ENCODE data around the gene CLCN6. TPM values are rescaled to one million over a fixed set of nuclear protein-coding genes. Genes with fewer than 3 reads are reported as not detected.

Gene CLCN6
- total and polyA plus RNA-seq, 10 of the 15 experiments (the other 5 are each of a cell fraction or from before 2014, with no cell fraction given): 2.2 to 20.9 (median 10.2) TPM

- TF ChIP-seq POLR2A (IDR thresholded peaks at IDR 0.05; ENCODE audit: low read depth, low read length): peak; percentile 65
- TF ChIP-seq, protein P1, sequence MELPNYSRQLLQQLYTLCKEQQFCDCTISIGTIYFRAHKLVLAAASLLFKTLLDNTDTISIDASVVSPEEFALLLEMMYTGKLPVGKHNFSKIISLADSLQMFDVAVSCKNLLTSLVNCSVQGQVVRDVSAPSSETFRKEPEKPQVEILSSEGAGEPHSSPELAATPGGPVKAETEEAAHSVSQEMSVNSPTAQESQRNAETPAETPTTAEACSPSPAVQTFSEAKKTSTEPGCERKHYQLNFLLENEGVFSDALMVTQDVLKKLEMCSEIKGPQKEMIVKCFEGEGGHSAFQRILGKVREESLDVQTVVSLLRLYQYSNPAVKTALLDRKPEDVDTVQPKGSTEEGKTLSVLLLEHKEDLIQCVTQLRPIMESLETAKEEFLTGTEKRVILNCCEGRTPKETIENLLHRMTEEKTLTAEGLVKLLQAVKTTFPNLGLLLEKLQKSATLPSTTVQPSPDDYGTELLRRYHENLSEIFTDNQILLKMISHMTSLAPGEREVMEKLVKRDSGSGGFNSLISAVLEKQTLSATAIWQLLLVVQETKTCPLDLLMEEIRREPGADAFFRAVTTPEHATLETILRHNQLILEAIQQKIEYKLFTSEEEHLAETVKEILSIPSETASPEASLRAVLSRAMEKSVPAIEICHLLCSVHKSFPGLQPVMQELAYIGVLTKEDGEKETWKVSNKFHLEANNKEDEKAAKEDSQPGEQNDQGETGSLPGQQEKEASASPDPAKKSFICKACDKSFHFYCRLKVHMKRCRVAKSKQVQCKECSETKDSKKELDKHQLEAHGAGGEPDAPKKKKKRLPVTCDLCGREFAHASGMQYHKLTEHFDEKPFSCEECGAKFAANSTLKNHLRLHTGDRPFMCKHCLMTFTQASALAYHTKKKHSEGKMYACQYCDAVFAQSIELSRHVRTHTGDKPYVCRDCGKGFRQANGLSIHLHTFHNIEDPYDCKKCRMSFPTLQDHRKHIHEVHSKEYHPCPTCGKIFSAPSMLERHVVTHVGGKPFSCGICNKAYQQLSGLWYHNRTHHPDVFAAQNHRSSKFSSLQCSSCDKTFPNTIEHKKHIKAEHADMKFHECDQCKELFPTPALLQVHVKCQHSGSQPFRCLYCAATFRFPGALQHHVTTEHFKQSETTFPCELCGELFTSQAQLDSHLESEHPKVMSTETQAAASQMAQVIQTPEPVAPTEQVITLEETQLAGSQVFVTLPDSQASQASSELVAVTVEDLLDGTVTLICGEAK (IDR thresholded peaks at IDR 0.05; ENCODE audit: borderline replicate concordance): no peak; the same call in 1 of the 2 replicates
- TF ChIP-seq BACH1 (IDR thresholded peaks at IDR 0.05; ENCODE audit: borderline replicate concordance): peak; percentile 41; the same call in 1 of the 2 replicates
- peak; percentile 80 for TF ChIP-seq NKRF (conservative IDR thresholded peaks at IDR 0.05)
- peak; percentile 65; the same call in 1 of the 2 replicates for TF ChIP-seq ELK1 (IDR thresholded peaks at IDR 0.05; ENCODE audit: low read depth, low read length)
- no peak for TF ChIP-seq CHD1 (IDR thresholded peaks at IDR 0.05; ENCODE audit: low read depth, low read length)
- TF ChIP-seq EGR1 (IDR thresholded peaks at IDR 0.05; ENCODE audit: borderline replicate concordance in 1 of 2, low read depth in 2 of 2, low read length in 2 of 2): 0 out of 3 replicates have a peak, but pooled peaks of 1 of the 2 experiments have one; percentile 15
- peak; percentile 70 for TF ChIP-seq PKNOX1 (IDR thresholded peaks at IDR 0.05)
- peak; percentile 33; the same call in 1 of the 2 replicates for TF ChIP-seq NBN (IDR thresholded peaks at IDR 0.05)
- no peak for TF ChIP-seq SUPT20H (IDR thresholded peaks at IDR 0.05; ENCODE audit: borderline replicate concordance, control insufficient read depth, low read depth, low read length)
- TF ChIP-seq, protein P2, sequence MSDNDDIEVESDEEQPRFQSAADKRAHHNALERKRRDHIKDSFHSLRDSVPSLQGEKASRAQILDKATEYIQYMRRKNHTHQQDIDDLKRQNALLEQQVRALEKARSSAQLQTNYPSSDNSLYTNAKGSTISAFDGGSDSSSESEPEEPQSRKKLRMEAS (IDR thresholded peaks at IDR 0.05; ENCODE audit: low read depth, low read length): peak; percentile 5; the same call in 1 of the 2 replicates
- no peak for TF ChIP-seq JUND (IDR thresholded peaks at IDR 0.05; ENCODE audit: low read depth, low read length)
- peak; percentile 39; the same call in 1 of the 2 replicates for TF ChIP-seq POLR2AphosphoS2 (IDR thresholded peaks at IDR 0.05; ENCODE audit: low read depth, low read length)
- TF ChIP-seq MTA2 (IDR thresholded peaks at IDR 0.05; ENCODE audit: low read depth): 0 out of 2 replicates have a peak, but pooled peaks have one; percentile 1
- peak; percentile 16; the same call in 1 of the 2 replicates for TF ChIP-seq SIN3A (IDR thresholded peaks at IDR 0.05; ENCODE audit: low read depth, low read length)
- peak; percentile 38; the same call in 1 of the 2 replicates for TF ChIP-seq IKZF1 (conservative IDR thresholded peaks at IDR 0.05)
- peak; percentile 48; the same call in 1 of the 2 replicates for TF ChIP-seq GATAD2B (conservative IDR thresholded peaks at IDR 0.05; ENCODE audit: low read depth)
- TF ChIP-seq HDGF (IDR thresholded peaks at IDR 0.05): peak; percentile 98
- TF ChIP-seq SMARCA5 (IDR thresholded peaks at IDR 0.05): peak; percentile 29; the same call in 1 of the 2 replicates
- TF ChIP-seq SRF (IDR thresholded peaks at IDR 0.05; ENCODE audit: low read depth in 2 of 2, low read length in 2 of 2): peak; percentile 92 to 94
Measured at GRCh38 chr1:11802973-11803885, 2.8 kb upstream of the CLCN6 start (continued).
